Lower leg skin (tissue), 4 donors: Measurements from ENCODE around the gene SHROOM3. TPM values are rescaled to one million over a fixed set of nuclear protein-coding genes. Genes with fewer than 3 reads are reported as not detected.
"Not testable (repeated sequence)": the region's sequence is repeated elsewhere in the genome, so short reads cannot be mapped to it uniquely, and the experiment has no call there.

Experiments
- DNase-seq, 2 donors: peaks; one replicate each; pipeline ENCODE4 v3.0.0-alpha.2; 2019; ENCODE audit warnings: low spot score in 2 of 2
- H3K4me3 ChIP-seq: fragments of 200-600 bp; sonication (generic); 2 replicates; pipeline ENCODE4 v1.5.1; 2017; ENCODE audit warnings: mild to moderate bottlenecking, low read depth; ENCODE audit not compliant: poor library complexity, severe bottlenecking
- POLR2A ChIP-seq, 2 donors: fragments of 450-650 bp; IDR thresholded peaks; one replicate each; pipeline ENCODE4 v1.6.1; 2016 to 2017; ENCODE audit warnings: antibody characterized with exemption in 2 of 2, mild to moderate bottlenecking in 1 of 2, moderate library complexity in 1 of 2
- WGBS, 2 donors: methylation state at CpG; one replicate each; pipeline ENCODE4 v1.1.5; 2018; 5-methylcytosine and 5-hydroxymethylcytosine counted together
- intact Hi-C: fragments of 100-400 bp; cut with DNase I; formaldehyde crosslinking; loops from one replicate; pipeline ENCODE4 v1.15.0; 2023; ENCODE audit warnings: low total_unique reads
- total RNA-seq, 4 donors: library from RNA; depleted of rRNA; stranded (reverse); fragments of >200 nt; gene quantifications; one replicate each; pipeline ENCODE4 v1.1.0, GENCODE V29; 2016
- TF ChIP-seq, protein P1 (sequence below), 3 donors: fragments of 450-650 bp; IDR thresholded peaks; one replicate each; pipeline ENCODE4 v1.5.1; 2016; ENCODE audit warnings: antibody characterized with exemption in 3 of 3, mild to moderate bottlenecking in 3 of 3, moderate library complexity in 2 of 3

The SHROOM3 gene
- total RNA-seq, 4 donors from 2014 or later: 37.7 to 88.8 (median 44.0) TPM

DNA sequence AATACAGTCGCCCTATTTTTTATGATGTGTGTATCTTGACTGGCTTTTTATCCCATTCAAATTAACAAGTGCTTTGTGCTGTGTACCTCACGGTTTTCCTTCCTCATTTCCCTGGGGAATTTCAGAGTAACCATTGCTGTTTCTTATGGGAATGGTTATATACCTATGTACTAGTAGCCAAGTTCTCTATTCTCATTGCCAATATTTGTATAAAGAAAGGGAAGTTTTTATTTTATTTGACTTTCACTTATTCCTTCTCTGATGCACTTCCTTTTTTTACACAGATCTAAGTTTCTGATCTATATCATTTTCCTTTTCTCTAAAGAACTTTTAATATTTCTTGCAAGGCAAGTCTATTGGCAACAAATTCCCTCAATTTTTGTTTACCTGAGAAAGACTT lies 281.6 kb downstream of the SHROOM3 start:
- DNase-seq: no peak
- intact Hi-C loops: no loop called here
- H3K4me3 ChIP-seq: no peak overlapping the region
- TF ChIP-seq POLR2A (IDR thresholded peaks at IDR 0.05): no peak
- TF ChIP-seq, protein P1, sequence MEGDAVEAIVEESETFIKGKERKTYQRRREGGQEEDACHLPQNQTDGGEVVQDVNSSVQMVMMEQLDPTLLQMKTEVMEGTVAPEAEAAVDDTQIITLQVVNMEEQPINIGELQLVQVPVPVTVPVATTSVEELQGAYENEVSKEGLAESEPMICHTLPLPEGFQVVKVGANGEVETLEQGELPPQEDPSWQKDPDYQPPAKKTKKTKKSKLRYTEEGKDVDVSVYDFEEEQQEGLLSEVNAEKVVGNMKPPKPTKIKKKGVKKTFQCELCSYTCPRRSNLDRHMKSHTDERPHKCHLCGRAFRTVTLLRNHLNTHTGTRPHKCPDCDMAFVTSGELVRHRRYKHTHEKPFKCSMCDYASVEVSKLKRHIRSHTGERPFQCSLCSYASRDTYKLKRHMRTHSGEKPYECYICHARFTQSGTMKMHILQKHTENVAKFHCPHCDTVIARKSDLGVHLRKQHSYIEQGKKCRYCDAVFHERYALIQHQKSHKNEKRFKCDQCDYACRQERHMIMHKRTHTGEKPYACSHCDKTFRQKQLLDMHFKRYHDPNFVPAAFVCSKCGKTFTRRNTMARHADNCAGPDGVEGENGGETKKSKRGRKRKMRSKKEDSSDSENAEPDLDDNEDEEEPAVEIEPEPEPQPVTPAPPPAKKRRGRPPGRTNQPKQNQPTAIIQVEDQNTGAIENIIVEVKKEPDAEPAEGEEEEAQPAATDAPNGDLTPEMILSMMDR (IDR thresholded peaks at IDR 0.05): no peak
- 63 to 79% methylated on average over 2 of the region's 2 CpGs for WGBS, 2 donors

DNA sequence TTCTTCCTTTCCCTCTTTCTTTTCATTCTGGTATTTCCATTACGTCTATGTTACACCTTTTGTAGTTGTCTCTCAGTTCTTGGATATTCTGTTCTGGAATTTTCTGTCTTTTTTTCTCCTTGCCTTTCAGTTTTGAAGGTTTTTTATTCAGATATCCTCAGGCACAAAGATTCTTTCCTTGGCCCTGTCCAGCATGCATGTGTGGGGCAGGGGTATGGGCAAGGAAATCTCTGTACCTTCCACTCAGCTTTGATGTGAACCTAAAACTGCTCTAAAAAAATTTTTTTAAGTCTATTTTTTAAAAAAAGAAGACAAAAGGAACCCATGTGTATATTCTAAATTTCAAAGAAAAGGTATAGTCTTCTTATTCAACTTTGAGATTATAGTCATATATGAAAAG lies 282.4 kb downstream of the SHROOM3 start:
- intact Hi-C loops: no loop called here
- WGBS, 2 donors: 87 to 96% methylated on average over 1 of the region's 1 CpG
- H3K4me3 ChIP-seq: no peak overlapping the region
- TF ChIP-seq, protein P1 (IDR thresholded peaks at IDR 0.05): no peak
- TF ChIP-seq POLR2A (IDR thresholded peaks at IDR 0.05): no peak
- no peak for DNase-seq

DNA sequence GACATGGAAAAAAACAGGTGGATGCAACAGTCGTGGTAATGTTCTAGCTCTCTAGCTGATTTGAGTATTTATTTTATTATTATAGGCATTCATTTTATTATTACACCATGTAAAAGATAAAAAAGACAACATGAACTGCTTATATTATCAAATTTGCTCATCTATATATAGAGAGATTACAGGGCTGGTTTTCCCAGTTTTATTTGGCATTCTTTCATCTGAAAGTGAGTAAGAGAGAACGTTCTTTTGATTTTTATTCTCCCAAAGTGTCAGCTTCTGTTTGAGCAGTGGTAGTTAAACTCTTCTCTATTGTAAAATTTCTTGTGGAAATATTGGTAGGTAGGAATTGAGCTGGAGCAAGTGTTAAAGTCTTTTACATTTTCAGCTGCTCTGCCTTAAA lies 283.0 kb downstream of the SHROOM3 start:
- 41 to 43% methylated on average over 2 of the region's 2 CpGs for WGBS, 2 donors
- H3K4me3 ChIP-seq: no peak overlapping the region
- TF ChIP-seq, protein P1 (IDR thresholded peaks at IDR 0.05): no peak
- TF ChIP-seq POLR2A (IDR thresholded peaks at IDR 0.05): no peak
- intact Hi-C loops: no loop called here
- DNase-seq: no peak

DNA sequence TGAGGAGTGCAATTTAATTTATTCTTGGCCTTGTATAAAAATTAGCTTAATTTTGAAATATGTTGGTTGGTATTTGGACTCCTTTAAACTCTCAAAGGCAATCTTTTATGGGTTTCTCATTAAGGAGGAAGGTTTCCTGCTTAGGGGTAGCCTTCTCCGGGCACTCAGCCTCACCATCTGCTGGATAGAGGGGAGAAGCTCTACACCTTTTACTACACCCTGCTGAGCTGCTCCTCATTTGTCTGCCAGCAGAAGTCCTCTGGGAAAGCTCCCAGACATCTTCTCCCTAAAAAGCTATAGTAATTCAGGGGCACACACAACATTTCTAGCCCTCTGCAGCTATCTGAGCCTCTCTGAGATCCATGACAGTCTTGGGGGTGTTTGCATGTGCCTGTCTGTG lies 283.8 kb downstream of the SHROOM3 start:
- no peak overlapping the region for H3K4me3 ChIP-seq
- DNase-seq: no peak
- TF ChIP-seq POLR2A (IDR thresholded peaks at IDR 0.05): no peak
- TF ChIP-seq, protein P1 (IDR thresholded peaks at IDR 0.05): no peak
- 71 to 76% methylated on average over 1 of the region's 1 CpG for WGBS, 2 donors
- intact Hi-C loops: no loop called here

DNA sequence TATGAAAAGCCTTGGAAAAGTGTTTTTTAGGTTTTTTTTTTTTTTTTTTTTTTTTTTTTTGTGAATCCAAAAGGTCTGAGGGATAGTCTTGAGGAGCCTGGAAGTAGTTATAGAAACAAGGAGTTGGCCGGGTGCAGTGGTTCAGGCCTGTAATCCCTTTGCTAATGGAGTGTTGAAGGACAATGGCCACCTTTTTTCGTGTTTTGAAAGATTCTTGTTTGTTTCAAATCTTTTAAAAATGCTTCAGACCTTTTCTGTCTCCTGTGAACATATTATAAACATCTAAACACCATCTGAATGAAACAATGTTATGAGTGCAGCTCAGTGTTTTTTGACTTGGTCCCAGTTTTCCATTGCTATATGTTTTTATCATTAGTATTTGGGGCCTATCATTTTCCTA lies 285.1 kb downstream of the SHROOM3 start:
- WGBS, 2 donors: 77 to 86% methylated on average over 2 of the region's 2 CpGs
- H3K4me3 ChIP-seq: no peak overlapping the region
- intact Hi-C loops: no loop called here
- TF ChIP-seq POLR2A (IDR thresholded peaks at IDR 0.05): no peak
- TF ChIP-seq, protein P1 (IDR thresholded peaks at IDR 0.05): no peak
- DNase-seq: no peak

DNA sequence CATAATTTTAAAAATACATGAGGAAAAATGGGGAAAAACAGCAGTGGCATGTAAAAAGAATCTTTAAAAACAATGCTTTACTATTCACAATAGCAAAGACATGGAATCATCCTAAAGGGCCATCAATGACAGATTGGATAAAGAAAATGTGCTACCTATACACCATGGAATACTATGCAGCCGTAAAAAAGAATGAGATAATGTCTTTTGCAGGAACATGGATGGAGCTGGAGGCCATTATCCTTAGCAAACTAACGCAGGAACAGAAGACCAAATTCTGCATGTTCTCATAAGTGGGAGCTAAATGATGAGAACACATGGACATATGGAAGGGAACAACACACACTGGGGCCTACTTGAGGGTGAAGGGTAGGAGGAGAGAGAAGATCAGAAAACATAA lies 287.1 kb downstream of the SHROOM3 start:
- 64 to 90% methylated on average over 2 of the region's 2 CpGs for WGBS, 2 donors
- H3K4me3 ChIP-seq, DNase-seq, intact Hi-C loops: not testable (repeated sequence)
